ENCODE results near the gene TAF10. TPM values are rescaled to one million over a fixed set of nuclear protein-coding genes. Genes with fewer than 3 reads are reported as not detected.

The TAF10 gene
- total RNA-seq, 1 donor from 2014 or later = 113 TPM

GRCh38 chr11:6568191-6568918, 43.7 kb downstream of the TAF10 start:
- peak overlapping the region; percentile 9 for H3K4me2 ChIP-seq (ENCODE audit: low read length)
- no peaks in the 10 kb centered on the region for H3K79me2 ChIP-seq (ENCODE audit: insufficient read depth, low read length)
- no peak overlapping the region for H3K4me3 ChIP-seq (ENCODE audit: insufficient read depth, low read depth, low read length)
- no peak overlapping the region for H3K27ac Mint-ChIP-seq (ENCODE audit: unreplicated experiment)
- H3K36me3 Mint-ChIP-seq (ENCODE audit: low read depth, unreplicated experiment) = peaks cover 16% of the 10 kb centered on the region
- no peak for TF ChIP-seq EZH2 (IDR thresholded peaks at IDR 0.05; ENCODE audit: insufficient read depth, low read length)
- TF ChIP-seq, protein P1, sequence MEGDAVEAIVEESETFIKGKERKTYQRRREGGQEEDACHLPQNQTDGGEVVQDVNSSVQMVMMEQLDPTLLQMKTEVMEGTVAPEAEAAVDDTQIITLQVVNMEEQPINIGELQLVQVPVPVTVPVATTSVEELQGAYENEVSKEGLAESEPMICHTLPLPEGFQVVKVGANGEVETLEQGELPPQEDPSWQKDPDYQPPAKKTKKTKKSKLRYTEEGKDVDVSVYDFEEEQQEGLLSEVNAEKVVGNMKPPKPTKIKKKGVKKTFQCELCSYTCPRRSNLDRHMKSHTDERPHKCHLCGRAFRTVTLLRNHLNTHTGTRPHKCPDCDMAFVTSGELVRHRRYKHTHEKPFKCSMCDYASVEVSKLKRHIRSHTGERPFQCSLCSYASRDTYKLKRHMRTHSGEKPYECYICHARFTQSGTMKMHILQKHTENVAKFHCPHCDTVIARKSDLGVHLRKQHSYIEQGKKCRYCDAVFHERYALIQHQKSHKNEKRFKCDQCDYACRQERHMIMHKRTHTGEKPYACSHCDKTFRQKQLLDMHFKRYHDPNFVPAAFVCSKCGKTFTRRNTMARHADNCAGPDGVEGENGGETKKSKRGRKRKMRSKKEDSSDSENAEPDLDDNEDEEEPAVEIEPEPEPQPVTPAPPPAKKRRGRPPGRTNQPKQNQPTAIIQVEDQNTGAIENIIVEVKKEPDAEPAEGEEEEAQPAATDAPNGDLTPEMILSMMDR (IDR thresholded peaks at IDR 0.05; ENCODE audit: insufficient read depth, low read depth, low read length) = no peak
- H3K4me1 ChIP-seq (ENCODE audit: insufficient read depth, low read length) = peaks cover 14% of the 10 kb centered on the region
- no peaks in the 10 kb centered on the region for H3K9me3 ChIP-seq (ENCODE audit: insufficient read depth, low read depth, low read length)
- H3K9ac ChIP-seq (ENCODE audit: low read length) = no peak overlapping the region
- peak; percentile 58 for DNase-seq (ENCODE audit: low read depth)
- H3K27ac ChIP-seq (ENCODE audit: low read depth, low read length) = no peak overlapping the region
- peaks cover 17% of the 10 kb centered on the region for H3K4me1 Mint-ChIP-seq (ENCODE audit: low read depth, unreplicated experiment)
- H3K4me3 Mint-ChIP-seq (ENCODE audit: unreplicated experiment) = peak overlapping the region; percentile 34
- H3K27me3 Mint-ChIP-seq (ENCODE audit: low read depth, unreplicated experiment) = peaks cover 3% of the 10 kb centered on the region
- peak; percentile 52 for FAIRE-seq
- no peaks in the 10 kb centered on the region for H3K27me3 ChIP-seq (ENCODE audit: insufficient read depth, low read length)
- H2AFZ ChIP-seq (ENCODE audit: low read depth, low read length) = no peak overlapping the region
- peaks cover 3% of the 10 kb centered on the region for H3K9me3 Mint-ChIP-seq (ENCODE audit: unreplicated experiment)
- H4K20me1 ChIP-seq (ENCODE audit: insufficient read depth, low read length) = peaks cover 17% of the 10 kb centered on the region
- peaks cover 2% of the 10 kb centered on the region for H3K36me3 ChIP-seq (ENCODE audit: insufficient read depth, low read length)

- Histone ChIP-seq H3K27ac (ENCODE audit: low read depth, low read length) (no peak overlapping the region), H3K4me1 (ENCODE audit: insufficient read depth, low read length) (peaks cover 17% of the 10 kb centered on the region), H3K4me2 (ENCODE audit: low read length) (no peak overlapping the region), H2AFZ (ENCODE audit: low read depth, low read length) (no peak overlapping the region), H3K4me3 (ENCODE audit: insufficient read depth, low read depth, low read length) (no peak overlapping the region), H3K9ac (ENCODE audit: low read length) (no peak overlapping the region), H3K79me2 (ENCODE audit: insufficient read depth, low read length) (no peaks in the 10 kb centered on the region), H3K36me3 (ENCODE audit: insufficient read depth, low read length) (peaks cover 2% of the 10 kb centered on the region), H4K20me1 (ENCODE audit: insufficient read depth, low read length) (peaks cover 17% of the 10 kb centered on the region), H3K9me3 (ENCODE audit: insufficient read depth, low read depth, low read length) (no peaks in the 10 kb centered on the region), H3K27me3 (ENCODE audit: insufficient read depth, low read length) (no peaks in the 10 kb centered on the region)
- Mint-ChIP-seq H3K27me3 (ENCODE audit: low read depth, unreplicated experiment) (peaks cover 3% of the 10 kb centered on the region), H3K9me3 (ENCODE audit: unreplicated experiment) (peaks cover 3% of the 10 kb centered on the region), H3K4me3 (ENCODE audit: unreplicated experiment) (no peak overlapping the region), H3K27ac (ENCODE audit: unreplicated experiment) (no peak overlapping the region), H3K4me1 (ENCODE audit: low read depth, unreplicated experiment) (peaks cover 16% of the 10 kb centered on the region), H3K36me3 (ENCODE audit: low read depth, unreplicated experiment) (peaks cover 20% of the 10 kb centered on the region)
- TF ChIP-seq, protein P1 (IDR thresholded peaks at IDR 0.05; ENCODE audit: insufficient read depth, low read depth, low read length) = no peak
- no peak for TF ChIP-seq EZH2 (IDR thresholded peaks at IDR 0.05; ENCODE audit: insufficient read depth, low read length)
- no peak for DNase-seq (ENCODE audit: low read depth)
- no peak for FAIRE-seq
These were observed 44.7 kb downstream of the TAF10 start for GRCh38 chr11:6567371-6567745.

DNA sequence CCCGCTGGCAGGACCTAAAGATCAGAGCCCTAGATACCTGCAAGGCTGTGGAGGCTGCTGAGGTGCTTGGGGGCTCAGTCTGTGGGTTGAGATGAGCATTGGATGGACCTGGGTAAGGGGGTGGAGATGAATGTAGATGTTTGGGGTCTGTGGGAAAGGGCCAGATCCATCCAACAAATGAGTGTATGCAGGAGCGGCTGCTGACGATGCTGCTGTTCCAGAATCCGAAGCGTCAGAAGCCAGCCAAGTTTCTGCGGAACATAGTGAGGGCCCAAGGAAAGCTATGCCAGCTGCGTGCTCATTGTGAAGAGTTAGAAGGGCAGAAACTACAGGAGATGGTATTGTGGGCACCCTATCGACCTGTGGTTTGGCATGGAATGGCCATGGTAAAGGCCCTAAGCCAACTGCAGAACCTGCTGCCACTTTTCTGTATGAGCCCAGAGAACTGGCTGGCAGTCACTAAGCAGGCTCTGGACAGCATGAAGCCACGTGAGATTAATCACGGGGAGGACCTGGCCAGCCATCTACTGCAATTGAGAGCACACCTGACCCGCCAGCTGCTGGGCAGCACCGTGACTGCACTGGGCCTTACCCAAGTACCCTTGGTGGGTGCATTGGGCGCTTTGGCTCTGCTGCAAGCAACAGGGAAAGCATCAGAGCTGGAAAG, 45.2 kb downstream of the TAF10 start:
- Mint-ChIP-seq H3K4me1 (ENCODE audit: low read depth, unreplicated experiment) (peaks cover 13% of the 10 kb centered on the region), H3K27me3 (ENCODE audit: low read depth, unreplicated experiment) (peaks cover 3% of the 10 kb centered on the region), H3K27ac (ENCODE audit: unreplicated experiment) (no peak overlapping the region), H3K4me3 (ENCODE audit: unreplicated experiment) (no peak overlapping the region), H3K9me3 (ENCODE audit: unreplicated experiment) (peaks cover 3% of the 10 kb centered on the region), H3K36me3 (ENCODE audit: low read depth, unreplicated experiment) (peaks cover 18% of the 10 kb centered on the region)
- DNase-seq (ENCODE audit: low read depth) (no peak), FAIRE-seq (no peak)
- Histone ChIP-seq H3K4me1 (ENCODE audit: insufficient read depth, low read length) (peaks cover 13% of the 10 kb centered on the region), H3K27me3 (ENCODE audit: insufficient read depth, low read length) (no peaks in the 10 kb centered on the region), H3K4me2 (ENCODE audit: low read length) (no peak overlapping the region), H3K9me3 (ENCODE audit: insufficient read depth, low read depth, low read length) (no peaks in the 10 kb centered on the region), H3K9ac (ENCODE audit: low read length) (no peak overlapping the region), H3K79me2 (ENCODE audit: insufficient read depth, low read length) (no peaks in the 10 kb centered on the region), H4K20me1 (ENCODE audit: insufficient read depth, low read length) (peaks cover 15% of the 10 kb centered on the region), H3K27ac (ENCODE audit: low read depth, low read length) (no peak overlapping the region), H3K36me3 (ENCODE audit: insufficient read depth, low read length) (peaks cover 2% of the 10 kb centered on the region), H3K4me3 (ENCODE audit: insufficient read depth, low read depth, low read length) (no peak overlapping the region), H2AFZ (ENCODE audit: low read depth, low read length) (no peak overlapping the region)
- TF ChIP-seq EZH2 (IDR thresholded peaks at IDR 0.05; ENCODE audit: insufficient read depth, low read length) = no peak
- TF ChIP-seq, protein P1 (IDR thresholded peaks at IDR 0.05; ENCODE audit: insufficient read depth, low read depth, low read length) = no peak
